GDM1 (cell line): Measurements from ENCODE around the gene INPP5K.

ENCODE experiments used
- DNase-seq: peaks from one replicate; lab custom pipeline; 2025; lab: John Stamatoyannopoulos, UW

The INPP5K gene

DNA sequence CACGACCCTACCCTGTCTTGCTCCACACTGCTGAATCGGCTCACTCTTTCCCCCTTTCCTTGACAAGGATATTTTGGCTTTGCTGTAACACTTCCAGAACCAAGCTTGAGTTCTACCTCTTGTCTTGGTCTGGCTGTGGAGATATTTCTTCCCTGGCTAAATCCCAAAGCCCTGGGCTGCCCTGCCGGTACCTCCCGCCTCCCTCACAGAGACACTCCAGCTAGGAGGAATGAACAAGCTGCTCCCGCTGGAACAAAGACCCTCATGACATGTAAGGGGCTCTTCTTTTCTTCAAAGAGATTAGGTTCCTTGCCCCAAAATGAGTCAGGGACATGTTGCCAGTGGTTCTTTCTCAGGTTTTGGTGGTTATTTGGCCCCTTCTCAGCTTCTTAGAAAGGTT is 10.8 kb downstream of the INPP5K start:
- DNase-seq = no peak

DNA sequence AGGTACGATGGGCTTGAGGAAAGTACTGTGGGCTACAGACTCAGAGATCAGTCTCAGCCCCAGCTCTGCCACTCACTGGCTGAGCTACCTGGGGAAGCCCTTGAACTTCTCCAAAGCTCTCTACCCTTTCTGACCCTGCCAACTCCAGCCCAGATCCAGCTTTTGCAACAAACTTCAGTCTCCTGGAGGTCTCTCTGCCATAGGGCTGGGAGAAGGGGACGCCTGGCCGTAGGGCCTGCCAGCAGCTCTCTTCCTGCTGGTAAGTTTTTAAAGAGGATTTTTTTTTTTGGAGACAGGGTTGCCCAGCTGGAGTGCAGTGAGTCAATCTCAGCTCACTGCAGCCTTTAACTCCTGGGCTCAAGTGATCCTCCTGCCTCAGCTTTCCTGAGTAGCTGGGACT is 11.5 kb downstream of the INPP5K start:
- no peak for DNase-seq

DNA sequence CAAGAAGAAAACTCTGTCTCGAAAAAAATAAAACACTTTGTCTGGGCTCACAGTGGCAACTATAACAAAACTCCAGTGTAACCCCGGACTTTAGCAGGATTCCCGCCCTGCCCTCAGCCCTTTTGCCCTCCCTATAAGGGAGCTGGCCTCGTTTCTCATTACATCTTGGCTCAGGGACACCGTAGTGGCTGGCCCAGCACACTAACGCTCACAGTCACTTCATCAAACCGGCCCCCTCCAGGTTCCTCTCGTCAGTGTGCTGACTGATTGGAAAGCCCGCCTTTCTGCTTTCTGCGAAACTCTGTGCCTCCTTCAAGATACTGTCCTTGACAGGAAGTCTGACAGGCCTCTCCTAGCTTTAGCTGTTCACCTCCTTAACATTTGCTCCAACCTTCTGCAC is 12.7 kb downstream of the INPP5K start:
- no peak for DNase-seq

DNA sequence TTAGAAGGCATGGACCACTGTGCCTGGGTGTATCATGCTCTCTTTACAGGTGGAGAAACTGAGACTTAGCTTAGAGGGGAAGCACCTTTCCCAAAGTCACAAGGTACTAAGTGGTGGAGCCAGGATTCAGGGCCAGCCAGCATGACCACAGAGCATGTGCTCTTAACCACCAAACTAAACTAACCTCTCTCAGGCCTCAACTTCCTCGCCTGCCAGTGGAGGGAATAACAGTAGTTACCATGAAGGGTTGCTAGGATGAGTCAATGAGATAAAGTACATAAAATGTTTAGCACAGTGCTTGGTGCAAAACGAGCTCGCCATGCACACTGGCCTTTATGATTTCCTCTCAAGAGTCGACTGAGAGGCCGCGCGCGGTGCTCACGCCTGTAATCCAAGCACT is 17.5 kb downstream of the INPP5K start:
- no peak for DNase-seq

GRCh38 chr17:1498233-1498632 is 18.2 kb downstream of the INPP5K start:
- DNase-seq = no peak

DNA sequence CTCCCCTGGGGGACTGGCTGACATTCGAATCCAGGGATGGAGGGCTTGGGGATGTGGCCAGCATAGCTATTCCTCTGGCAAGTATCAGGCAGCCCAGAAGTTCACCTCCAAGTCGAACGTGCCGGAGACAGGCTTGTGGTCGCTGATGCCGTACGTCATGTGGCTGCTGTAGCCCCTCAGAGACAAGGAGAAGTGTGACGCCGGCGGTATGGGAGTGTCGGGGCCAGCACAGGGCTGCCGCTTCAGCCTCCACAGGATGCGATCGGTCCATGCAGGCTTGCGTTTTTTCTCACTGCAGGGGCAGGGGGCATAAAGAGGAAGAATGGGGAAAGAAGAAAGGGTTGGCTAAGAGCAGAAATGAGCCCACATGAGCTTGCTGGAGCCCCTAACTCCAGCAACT is 18.6 kb downstream of the INPP5K start:
- no peak for DNase-seq

GRCh38 chr17:1496869-1497268 is 19.5 kb downstream of the INPP5K start:
- DNase-seq = no peak

DNA sequence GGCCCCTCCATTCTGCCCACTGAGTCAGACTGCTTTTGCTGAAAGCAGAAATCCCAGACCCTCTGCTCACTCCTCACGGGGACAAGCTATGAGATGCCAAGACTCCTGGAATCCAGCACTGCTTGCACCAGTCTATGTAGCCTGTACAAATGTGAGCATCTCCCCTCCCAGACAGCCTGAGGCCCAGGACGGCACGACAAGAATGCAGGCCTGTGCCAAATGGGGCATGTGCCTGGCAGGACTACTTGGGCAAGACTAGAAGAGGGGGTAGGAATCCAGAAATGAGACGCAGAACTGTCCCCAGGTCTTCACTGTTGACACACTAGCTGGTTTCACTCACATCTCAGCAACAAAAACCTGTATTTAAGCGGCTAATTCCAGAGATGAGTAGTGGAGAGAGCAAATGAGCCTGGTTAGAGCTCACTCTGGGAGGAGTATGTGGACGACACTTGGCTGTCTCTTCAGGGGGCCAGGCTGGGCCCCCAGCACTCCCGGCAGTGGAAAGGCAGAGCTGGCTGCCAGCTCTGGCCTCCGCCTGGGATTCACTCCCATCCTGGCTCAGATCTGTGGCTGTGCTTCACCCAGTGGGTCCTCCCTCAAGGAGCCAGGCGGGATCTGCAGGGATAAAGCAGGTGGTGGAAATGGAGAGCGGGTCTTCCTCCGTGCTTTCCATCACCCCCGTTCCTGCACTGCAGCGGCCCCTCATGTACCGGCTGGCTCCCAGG is 21.0 kb downstream of the INPP5K start:
- DNase-seq = no peak

- DNase-seq = no peak
Observed at GRCh38 chr17:1494736-1495253, 21.6 kb downstream of the INPP5K start.

- DNase-seq = no peak
Observed at GRCh38 chr17:1494203-1494602, 22.2 kb downstream of the INPP5K start.

GRCh38 chr17:1493291-1493980 is 23.0 kb downstream of the INPP5K start:
- no peak for DNase-seq

DNA sequence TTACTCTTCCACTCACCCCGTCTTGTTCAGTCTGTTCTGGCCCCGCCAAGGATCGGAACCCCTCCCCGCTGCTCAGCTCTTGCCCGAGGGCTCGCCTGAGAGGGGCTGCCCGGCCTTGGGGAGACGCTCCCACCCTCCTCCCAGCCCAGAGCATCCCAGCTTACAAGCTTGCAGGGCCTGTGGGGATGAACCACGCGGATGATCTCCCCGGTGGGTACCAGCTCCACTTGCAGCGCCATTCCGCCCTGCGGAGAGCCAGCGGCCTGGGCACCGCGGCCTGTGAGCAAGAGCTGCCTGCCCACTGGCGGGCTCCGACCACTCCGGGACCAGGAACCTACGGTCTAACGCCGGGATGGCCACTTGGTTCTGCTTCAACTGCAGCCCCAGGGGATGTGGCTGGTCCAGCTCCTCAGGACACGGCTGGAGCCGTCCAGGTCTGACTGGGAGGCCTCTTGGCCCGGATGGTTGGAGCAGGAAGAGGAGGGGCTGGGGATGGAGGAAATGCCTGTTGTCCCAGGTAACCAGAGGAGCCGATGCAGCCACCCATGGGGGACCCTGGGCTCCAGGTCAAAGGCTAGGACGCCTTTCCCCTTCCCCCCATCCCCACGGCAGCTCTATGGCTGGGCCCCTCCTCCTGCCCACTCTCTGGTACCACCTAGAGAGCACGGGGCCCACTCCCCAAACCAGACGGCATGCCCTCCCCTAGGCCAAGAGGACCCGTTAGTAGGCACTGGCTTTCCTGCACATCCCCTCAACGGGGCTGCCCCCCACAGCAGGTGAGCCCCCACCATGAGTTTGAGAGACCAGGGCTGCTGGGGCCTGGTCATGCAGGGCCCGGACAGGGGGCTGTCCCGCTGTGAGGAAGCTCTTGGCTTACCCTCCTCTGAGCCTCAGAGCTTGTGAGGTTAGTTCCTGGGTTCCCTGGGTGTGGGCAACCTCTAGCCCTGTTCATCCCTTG is 23.9 kb downstream of the INPP5K start, which contains the start of gene MYO1C:
Gene MYO1C, minus strand, starts transcription at position 438 of the 958 bp plus-strand sequence. Its CDS starts 199 bp downstream, at position 239.
- DNase-seq = no peak

DNA sequence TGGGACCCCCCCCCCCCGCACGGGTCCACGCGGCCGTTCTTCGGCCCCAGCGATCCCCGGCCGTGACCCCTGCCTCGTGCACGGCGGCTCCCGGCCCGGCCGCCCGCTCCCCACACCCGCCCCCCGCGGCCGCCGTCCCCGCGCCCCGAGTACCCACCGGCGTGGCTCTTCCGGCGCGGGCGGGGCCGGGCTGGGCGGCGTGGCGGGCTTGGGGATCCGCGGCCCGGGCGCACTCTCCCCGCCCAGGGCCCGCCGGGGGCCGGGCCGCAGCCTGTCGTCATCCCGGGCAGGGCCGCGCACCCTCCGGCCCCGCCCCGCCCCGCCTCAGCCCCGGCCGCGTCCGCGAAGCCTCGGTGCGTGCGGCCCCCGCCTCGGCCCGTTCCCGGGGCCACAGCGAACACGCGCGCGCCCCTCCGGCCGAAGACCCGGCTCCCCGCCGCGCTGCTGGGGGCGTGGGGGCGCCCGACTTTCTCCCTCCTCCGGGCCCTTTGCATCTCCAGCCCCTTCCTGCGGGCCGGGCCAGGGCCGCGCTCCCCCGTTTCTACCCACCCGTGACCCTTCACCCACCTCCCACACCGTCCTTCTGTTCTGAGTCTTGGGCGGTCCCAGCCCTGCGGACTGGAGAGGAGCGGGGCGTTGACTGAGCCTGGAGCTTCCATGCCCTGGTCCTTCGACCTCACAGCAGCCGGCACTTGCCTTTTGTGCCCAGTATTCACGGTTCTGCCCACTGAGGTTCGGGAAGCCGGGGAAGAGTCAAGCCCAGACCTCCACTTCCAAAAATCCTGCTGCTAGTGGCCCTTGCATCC is 24.8 kb downstream of the INPP5K start:
- DNase-seq = no peak

DNA sequence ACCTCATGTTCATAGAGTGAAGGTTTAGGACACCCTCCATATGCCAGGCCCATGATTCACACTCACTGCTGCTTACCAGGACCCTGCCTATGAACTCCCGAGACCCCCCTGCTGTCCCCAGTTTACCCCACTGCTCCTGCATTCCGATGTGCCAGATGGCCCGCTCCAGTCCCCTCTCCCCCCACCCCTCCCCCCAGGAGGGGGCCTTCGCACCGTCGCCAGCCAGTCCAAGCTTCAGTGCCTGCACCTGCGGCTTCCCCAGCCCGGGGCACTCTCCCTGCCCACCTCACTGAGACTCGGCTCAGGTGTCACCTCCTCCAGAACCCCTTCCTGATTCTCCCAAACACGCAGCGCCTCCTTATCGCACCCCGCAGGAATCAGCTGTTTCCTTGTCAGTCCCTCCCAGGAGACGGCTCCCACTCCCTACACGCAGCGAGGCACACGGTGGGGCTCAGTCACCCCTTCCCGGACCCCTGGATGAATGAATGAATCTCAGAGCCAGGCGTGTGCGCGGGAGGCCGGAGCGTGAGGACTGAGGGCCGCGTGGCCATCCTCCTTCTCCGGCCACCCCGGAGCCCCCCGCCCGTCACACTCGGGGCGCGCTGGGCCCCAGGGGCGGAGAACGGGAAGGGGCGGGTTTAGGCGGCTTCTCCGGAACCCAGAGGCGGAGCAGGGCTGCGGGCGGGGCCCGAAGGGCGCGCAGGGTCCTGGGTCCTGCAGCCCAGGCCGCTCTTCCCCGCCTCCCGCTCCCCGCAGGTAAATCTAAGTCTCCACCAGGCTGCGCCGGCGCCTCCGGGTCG is 25.6 kb downstream of the INPP5K start:
- DNase-seq = peak; percentile 25

GRCh38 chr17:1488826-1489270 is 27.6 kb downstream of the INPP5K start:
- no peak for DNase-seq

DNA sequence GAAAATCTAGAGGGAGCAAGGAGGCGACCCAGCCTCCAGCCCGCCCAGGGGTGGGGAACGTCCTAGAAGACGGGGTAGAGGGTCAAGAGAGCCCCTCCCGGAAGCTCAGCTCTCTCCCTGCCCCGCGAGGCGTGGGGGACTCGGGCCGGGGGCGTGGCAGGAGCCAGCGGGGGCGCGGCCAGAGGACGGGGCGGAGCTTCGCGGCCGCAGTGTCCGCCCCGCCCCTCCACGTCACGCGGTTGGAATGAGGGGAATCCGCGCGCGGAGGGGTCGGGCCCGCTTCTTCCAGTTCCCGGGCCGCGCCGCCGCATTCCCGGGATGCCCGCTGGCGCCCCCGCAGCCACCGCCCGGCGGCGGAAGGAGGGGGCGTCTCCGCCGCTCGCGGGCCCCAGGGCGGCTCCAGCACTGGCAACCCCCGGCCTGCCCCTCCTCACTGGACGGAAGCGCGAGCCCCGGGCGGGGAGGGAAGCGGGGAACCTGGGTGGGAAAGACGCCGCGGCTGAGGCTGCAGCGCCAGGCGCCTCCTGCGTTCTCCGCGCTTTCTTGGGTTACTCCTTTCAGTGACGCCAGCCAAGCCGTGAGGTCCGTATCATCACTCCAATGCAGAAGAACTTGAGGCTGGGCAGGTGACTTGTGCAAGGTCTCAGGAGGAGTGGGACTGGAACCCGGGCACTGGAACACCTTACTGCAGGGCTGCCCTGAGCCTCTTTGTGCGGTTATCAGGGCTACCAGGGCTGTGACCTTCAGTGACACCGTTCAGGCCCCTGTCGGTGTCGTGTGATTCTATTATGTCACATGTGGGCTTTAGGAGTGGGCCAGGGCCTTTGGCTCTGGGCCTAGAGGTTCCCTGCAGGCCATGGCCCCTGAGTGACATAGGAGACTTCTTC is 28.2 kb downstream of the INPP5K start:
- peak; percentile 53 for DNase-seq

DNA sequence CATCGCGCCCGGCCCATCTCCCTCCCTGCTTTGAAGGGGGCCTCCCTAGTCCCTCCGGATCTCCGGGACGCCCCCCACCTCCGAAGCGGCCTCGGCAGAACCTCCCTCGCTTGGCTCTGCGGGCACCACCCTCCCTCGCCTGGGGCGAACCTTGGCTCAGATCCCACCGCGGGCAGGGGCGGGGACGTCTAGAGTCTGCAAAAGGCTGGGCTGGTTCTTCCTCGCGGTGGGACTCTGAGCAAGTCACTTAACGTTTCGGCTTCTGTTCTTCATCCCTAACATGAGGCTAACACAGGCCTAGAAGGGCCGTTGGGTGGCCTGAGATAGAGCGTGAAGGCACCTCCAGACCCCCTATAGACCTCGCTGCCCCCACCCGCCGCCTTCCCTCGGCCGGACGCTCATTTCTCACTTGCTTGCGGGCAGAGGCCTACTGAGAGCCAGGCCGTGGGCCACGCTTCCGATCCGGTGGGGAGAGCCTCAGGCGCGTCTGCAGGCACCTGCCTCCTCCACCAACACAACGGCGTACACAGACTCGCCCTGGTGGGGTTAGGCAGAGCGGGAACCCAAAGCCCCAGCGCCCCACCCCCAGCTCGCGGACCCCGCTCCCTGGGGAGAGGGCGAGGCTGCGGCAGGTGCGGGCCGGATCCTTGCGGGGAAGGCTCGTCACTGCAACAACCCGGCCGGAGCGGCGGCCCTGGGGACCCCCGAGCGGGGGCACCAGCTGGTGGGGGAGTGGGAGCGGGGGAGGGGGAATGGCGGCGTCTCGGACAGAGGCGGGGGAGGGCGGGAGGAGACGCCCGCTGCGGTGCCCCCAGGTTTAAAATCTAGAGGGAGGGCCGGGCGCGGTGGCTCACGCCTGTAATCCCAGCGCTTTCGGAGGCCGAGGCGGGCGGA is 29.4 kb downstream of the INPP5K start:
- DNase-seq = no peak
